HG03159 (cell line): ENCODE data around the gene FAM83B.
"Not testable (repeated sequence)": the region's sequence is repeated elsewhere in the genome, so short reads cannot be mapped to it uniquely, and the experiment has no call there.

Experiments used
- ATAC-seq: cut with Tn5 transposase; IDR thresholded peaks from one replicate; pipeline ENCODE4 v1.9.1; 2021; ENCODE audit warnings: mild to moderate bottlenecking, moderate library complexity; ENCODE audit not compliant: unreplicated experiment

The FAM83B gene

GRCh38 chr6:54846243-54846856 lies at the start of gene FAM83B:
TSS of gene FAM83B (plus strand) at chr6:54846771. CDS start at chr6:54870247, 23,476 bp downstream.
- ATAC-seq: no peak

- not testable (repeated sequence) for ATAC-seq
Measured at GRCh38 chr6:54796918-54797317, 49.7 kb upstream of the FAM83B start.

- no peak for ATAC-seq
Measured at GRCh38 chr6:54800050-54800600, 46.4 kb upstream of the FAM83B start.

- no peak for ATAC-seq
Measured at GRCh38 chr6:54801244-54801643, 45.3 kb upstream of the FAM83B start.

GRCh38 chr6:54801669-54802068 lies 44.9 kb upstream of the FAM83B start:
- ATAC-seq: no peak

GRCh38 chr6:54802775-54803634 lies 43.6 kb upstream of the FAM83B start:
- ATAC-seq: no peak

- ATAC-seq: no peak
Measured at GRCh38 chr6:54805077-54805476, 41.5 kb upstream of the FAM83B start.

- ATAC-seq: no peak
Measured at GRCh38 chr6:54810147-54810546, 36.4 kb upstream of the FAM83B start.

- no peak for ATAC-seq
Measured at GRCh38 chr6:54813892-54814291, 32.7 kb upstream of the FAM83B start.

- ATAC-seq: no peak
Measured at GRCh38 chr6:54817236-54817635, 29.3 kb upstream of the FAM83B start.

- no peak for ATAC-seq
Measured at GRCh38 chr6:54817834-54818233, 28.7 kb upstream of the FAM83B start.

- not testable (repeated sequence) for ATAC-seq
Measured at GRCh38 chr6:54824225-54824624, 22.3 kb upstream of the FAM83B start.

- ATAC-seq: no peak
Measured at GRCh38 chr6:54827010-54827409, 19.6 kb upstream of the FAM83B start.

GRCh38 chr6:54830216-54830615 lies 16.4 kb upstream of the FAM83B start:
- ATAC-seq: no peak

- no peak for ATAC-seq
Measured at GRCh38 chr6:54835176-54835575, 11.4 kb upstream of the FAM83B start.

GRCh38 chr6:54846857-54847674 lies 495 bp downstream of the FAM83B start:
- no peak for ATAC-seq

- no peak for ATAC-seq
Measured at GRCh38 chr6:54847799-54848597, 1.4 kb downstream of the FAM83B start.

GRCh38 chr6:54850114-54850513 lies 3.5 kb downstream of the FAM83B start:
- no peak for ATAC-seq

GRCh38 chr6:54856129-54856528 lies 9.6 kb downstream of the FAM83B start:
- ATAC-seq: no peak

- ATAC-seq: no peak
Measured at GRCh38 chr6:54860132-54860531, 13.6 kb downstream of the FAM83B start.
